NCI-H146 (cell line): ENCODE data around the gene KSR2.
A peak's percentile ranks its signal among the peaks of the same experiment; 100 is the strongest.

ENCODE experiments used
- DNase-seq: peaks from one replicate; lab custom pipeline; 2025; lab: John Stamatoyannopoulos, UW

Gene KSR2

DNA sequence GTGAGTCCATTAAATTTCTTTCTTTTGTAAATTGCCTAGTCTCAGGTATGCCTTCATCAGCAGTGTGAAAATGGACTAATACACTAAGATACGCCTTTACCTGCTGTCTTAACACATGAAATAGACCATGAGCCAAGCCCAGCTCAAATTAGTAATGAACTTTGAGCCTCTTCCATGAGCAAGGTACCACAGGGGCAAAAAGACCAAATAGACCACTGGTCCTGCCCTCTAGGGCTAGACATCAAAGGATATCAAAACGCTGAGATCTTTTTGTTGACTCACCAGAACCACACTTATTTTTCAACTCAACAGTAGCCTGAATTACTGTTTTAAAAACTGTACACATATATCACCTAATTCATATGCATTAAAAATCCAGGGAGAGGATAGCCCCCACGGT is 469.9 kb downstream of the KSR2 start:
- no peak for DNase-seq

DNA sequence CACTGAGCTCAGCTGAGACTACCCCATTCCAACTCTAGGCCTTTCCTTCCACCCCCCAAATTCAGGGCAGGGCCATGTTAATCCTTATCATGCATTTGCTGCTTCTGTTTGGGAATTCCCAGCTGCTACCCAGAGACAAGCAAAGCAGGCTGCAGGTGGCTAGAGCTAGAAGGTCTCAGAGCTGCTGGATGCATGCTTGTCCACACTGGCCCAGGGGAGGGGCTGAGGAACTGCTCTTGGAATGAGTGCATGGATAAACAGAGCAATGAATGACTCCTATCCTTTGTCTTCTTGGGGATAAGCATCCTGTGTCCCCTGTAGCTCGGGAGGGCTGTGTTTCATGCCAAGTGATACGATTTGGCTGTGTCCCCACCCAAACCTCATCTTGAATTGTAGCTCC is 470.5 kb downstream of the KSR2 start:
- no peak for DNase-seq

DNA sequence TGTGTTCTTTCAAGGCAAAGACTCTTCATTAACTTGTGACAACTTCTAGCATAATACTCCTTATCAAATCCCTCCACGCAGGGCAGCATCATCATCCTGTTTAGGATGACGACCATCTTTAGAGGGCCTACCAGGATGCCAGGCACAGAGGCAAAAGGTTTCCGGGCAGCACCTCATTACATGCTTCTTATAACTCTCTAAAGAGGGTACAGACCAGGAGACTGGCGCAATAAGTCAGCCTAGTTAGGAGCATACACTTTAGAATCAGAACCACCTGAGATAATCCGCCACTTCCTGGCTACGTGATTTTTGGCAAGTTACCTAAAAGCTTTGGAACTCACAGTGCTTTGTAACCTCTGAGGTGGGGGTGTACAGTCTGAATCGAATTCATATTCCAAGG is 471.4 kb downstream of the KSR2 start:
- no peak for DNase-seq

DNA sequence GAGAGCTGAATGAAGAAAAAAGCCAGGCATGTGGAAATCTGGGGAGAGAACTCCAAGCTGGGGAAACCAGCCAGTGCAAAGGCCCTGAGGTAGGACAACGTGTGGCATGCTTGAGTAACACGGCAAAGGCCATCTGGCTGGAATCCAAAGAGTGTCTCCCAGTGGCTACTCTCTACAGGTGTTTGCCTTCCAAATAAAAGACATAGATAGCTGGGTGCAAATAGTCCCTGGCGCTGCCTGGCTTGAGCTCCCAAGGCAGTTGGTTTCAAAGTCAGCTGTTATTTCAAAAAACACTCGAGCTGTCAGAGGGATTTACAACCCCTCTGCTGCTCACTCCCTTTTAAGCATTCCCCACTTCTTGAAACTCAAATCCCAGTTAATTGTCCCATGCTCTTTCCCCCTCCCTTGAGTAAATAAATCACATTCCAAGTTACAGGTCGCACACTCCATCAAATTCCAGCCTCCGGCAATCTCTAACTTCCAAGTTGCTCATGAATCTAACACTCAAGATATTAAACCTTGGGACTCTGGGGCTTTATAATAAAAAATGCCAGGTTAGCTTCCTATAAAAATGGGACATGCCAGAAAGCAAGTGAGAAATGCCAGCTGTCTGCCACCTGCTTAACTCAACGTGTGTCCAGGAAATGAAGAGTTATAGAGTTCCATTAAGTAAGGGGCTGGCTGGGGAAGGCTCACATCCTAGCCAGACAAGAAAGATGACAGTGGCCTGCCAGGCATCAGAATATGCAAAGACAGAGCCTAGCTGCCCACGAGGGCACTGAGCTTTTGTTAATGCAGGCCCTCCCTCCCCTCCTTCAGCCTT is 473.7 kb downstream of the KSR2 start:
- peak; percentile 47 for DNase-seq

DNA sequence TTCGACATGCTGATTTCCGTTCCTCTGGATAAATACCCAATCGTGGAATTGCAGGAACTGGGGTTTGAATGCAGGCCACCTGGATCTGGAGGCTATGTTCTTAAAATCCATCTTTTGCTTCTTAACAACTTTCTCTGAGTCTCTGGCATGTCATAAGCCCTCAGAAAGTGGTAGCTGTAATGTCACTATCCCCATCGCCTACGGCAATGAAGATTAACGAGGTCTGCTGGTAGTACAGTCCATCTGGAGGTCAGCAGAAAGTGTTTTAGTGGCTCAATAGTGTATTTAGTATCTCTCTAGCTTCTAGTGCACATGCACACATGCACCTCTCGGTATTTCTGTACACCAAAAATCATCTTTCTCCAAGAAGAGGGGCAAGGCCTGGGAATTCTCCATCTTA is 477.1 kb downstream of the KSR2 start:
- no peak for DNase-seq

DNA sequence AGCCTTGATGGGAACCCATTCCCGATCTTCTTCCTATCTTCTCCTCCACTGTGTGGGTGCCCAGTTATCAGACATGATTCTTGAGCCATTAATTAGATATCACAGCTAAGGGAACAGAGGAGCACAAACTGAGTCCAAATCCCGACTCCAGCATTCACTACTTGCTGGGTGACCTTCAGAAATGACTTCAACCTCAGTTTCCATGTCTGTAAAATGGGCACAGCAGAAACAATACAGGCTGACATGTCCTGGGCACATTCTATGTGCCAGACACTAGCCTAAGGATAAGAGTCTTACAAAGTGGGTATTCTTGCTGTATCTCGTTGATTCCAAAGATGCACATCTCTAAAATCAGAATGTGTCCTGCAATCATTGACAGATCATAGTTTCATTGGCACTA is 478.7 kb downstream of the KSR2 start:
- DNase-seq: no peak

DNA sequence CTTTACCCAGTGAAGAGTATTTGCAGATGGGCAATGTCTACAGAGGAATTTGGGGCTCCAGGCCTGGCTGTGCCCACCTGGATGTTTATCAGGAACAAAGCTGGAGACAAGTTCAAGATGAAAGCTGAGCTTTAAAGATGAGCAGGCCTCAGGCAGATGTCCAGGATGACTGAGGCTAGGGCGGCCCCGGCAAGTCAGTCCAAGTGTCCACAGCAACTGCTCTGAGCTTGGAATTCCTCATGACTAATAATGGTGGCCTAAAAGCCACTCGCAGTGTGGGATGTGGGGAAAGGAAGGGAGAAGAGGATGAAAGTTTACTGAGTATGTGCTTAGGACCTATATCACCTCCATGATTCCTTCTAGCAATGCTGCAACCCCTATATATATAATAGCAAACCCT is 479.1 kb downstream of the KSR2 start:
- no peak for DNase-seq

DNA sequence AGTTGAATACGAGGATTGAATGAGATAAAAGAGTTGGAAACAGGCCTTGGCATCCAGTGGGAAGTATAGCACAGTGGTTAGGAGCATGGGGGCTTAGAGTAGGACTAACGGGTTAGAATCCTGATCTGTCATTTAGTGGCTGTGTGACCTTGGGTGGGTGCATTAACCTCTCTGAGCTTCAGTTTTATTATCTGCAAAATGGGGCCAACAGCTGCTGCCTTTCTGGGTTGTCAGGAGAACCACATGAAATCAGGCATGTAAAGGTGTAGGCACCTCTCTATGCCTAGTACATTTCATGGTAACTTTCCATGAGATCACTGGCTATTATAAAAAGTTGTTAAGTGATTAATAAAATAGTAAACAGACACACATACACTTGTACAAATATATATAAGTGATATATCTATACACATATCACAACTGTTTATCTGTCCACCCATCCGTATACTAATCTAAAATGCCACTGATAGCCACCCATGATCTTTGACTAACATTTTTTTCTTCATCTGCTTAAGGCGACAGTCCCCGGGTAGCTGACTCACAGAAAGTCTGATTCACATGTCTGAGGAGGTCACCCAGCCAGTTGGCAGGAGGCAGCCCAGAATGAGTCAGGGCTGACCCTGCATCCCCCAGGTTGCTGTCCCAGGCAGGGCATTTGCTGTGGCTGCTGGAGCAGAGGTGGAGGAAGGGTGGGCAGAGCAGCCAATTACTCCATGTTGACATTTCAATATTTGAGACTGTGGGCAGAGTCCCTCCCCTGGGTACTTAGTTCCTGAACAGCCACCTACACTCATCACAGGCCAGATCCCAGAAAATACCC is 481.7 kb downstream of the KSR2 start:
- DNase-seq: no peak

DNA sequence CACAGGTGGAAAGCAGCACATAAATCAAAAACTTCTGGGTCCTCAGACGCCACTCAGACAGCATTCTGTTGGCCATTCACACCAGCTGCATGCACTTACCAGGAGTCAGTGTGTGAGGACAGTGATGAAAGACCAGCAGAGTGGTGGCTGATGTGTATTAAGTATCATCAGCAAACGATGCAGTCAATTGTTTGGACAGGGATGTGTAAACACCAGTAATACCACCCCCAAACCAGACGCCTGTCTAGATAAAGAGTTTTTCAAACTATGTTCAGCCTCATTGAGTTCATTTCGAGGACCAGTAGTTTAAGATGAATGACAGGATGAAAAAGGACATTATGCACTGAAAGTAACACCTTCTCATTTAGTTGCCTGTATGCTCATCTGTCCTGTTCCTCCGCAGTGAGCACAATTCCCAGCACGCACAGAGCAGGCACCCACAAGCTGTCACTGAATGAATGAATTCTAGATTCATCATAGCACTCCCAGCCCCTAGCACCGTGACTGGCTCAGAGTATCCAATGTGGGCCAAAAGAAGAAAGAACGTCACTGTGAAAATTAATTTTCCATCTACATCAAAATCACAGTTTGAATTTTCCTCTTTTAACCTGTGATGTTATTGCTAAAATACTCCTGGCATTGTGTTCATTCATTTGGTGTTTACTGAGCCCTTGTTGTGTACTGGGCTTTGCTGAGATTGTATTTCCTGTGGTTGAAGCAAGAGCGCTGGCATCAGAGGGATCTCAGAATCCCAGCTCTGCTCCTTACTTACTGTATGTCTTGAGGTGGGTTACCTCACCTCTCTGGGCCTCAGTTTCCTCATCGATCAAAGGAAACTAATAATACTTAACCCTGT is 482.6 kb downstream of the KSR2 start:
- DNase-seq: peak; percentile 81

DNA sequence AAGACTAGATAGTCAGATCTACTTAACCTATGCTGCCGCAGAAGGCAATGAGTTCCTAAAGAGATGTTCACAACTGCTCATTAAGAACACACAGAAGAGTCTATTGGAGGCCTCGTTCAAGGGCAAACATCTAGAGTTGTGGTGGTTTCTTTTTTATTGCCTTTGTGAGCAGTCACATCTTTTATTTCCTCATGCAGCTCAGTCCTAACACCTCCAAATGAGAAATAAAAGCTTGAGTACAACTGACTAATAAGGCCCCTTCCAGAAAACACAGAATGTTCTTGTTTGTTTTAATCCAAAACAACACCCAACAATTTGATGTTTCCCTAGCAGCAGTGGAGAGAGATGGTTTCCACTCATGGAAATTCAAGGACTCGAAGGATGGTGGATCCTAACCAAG is 483.9 kb downstream of the KSR2 start:
- DNase-seq: no peak

DNA sequence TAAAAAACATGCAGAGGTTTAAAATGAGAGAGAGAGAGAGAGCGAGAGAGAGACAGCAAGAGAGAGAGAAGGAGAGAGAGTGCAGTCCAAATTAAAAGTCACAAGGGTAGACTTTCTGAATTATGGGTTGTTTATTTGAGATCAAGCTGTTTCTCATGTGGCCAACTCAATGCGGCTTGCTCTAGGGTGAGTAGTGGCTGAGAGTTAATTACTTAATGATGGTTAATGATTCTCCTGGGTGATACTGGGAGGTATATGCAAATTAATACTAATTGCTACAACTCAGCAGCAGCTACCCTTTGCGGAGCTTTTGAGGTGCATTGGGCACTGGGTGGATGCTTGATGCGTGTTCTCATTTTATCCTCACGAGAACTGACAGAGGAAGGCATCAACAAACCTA is 485.3 kb downstream of the KSR2 start:
- no peak for DNase-seq

DNA sequence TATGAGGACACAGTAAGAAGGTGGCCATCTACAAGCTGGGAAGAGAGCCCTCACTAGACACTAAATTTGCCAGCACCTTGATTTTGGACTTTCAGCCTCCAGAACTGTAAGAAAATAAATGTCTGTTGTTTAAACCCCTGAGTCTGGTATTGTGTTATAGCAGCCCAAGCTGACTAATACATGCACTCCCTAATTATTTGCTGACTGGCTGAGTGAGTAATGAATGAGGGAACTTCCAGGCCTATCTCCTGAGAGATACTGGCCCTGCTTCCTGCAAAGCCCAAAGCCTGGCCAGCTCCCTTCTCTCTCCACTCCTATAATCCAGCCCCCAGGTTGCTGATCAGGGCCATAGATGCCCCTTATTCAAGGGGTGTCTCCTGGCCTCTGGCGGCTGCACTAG is 487.3 kb downstream of the KSR2 start:
- DNase-seq: no peak

DNA sequence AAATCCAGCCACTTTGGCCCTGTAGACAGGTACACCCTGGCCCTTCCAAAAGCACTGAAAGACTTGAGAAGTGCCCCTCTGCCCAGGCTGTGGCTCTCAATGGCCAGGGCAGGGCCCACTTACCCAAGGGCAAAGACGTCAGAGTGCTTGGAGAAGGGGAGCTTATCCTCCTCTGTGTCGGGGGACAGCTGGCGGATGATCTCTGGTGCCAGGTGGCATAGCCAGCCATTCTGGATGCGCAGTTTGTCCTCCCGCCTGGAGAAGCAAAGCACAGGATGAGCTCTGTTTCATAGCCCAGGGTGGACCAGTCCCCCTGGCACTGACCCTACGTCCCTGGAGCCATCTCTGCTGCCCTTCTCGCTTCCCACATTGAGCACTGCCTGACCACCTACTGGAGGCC is 492.4 kb downstream of the KSR2 start:
- no peak for DNase-seq

DNA sequence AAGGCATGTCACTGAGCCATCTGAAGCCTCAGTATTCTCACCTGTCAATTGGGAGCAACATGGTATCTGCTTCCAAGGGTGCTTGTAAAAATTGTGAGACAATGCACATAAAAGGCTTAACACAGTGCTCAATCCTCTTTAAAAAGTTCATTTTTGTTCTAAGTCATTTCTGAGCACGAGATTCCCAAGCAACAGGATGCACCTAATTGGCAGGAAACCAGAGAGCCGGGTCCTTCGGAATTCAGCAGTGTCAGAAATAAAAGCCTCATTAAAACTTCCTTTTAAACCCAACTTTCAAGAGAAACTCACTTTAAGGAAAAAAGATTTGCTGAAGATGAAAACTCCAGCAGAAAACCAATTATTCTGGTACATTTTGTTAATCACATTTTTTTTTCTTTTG is 494.9 kb downstream of the KSR2 start:
- DNase-seq: no peak

DNA sequence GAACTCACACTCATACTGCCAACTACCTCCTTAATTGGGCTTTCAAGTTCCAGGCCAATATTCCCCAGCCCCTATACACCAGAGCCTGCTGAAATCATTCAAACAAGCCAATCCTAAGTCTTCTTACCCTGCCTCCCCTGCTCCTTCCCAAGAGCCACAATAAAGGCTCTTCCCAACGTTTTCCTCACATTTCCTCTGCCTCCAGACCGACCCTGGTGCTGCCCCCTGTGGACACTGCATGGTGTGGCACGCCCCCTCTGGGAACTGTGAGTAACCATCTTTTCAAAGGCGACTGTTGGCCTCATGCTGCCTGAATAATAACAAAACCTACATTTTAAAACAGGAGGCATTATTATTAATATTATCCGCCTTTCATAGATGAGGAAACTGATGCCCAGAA is 495.8 kb downstream of the KSR2 start:
- DNase-seq: no peak

DNA sequence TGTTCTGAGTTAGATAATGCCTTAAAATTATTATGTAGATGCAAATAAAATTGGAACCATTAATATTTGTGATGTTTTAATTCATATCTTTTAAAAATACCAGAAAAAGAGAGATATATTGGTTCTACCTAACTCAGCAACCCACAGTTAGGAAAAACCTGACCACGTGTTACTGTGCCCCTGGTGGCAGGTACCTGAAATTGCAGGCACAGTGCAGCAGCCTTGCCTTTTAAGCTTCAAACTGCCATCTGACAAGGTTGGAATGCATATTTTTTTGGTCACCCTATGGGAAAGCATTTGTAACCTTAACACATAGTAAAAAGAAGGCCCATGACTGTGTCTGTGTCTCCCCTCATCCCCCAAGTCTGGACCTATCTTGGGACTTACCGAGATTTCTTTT is 498.0 kb downstream of the KSR2 start:
- DNase-seq: no peak

DNA sequence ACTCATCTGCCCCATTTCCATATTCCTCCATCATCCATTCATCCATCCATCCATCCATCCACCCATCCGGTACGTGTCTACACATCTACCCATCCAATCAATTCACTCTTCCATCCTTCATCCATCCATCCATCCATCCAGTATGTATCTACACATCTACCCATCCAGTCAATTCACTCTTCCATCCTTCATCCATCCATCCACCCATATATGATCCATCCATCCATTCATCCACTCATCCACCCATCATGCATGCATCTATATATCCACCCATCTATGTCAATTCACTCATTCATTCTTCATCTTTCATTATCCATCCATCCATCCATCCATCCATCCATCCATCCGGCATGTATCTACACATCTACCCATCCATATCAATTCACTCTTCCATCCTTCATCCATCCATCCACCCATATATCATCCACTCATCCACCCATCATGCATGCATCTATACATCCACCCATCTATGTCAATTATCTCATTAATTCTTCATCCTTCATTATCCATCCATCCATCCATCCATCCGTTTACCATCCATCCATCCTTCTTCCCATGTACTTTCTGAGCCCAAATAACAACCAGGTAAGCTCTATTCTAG is 498.8 kb downstream of the KSR2 start:
- DNase-seq: no peak

DNA sequence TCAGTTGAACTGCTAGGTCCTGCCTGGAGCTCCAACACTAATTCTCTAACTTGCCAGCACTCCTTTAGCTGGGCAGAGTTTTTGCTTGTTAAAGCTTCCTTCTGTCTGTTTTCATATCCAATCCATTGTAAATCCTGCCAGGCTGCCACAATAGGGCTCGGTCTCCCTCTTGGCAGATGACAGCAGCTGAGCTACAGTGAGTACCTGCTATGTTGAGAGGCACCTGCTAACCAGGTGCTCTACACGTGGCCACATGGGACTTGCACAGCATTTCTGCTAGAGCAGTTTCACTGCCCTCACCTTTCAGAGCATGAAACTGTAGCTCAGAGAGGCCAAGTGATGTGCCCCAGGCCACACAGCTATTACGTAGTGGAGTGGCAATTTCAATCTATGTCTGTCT is 500.8 kb downstream of the KSR2 start:
- DNase-seq: no peak

DNA sequence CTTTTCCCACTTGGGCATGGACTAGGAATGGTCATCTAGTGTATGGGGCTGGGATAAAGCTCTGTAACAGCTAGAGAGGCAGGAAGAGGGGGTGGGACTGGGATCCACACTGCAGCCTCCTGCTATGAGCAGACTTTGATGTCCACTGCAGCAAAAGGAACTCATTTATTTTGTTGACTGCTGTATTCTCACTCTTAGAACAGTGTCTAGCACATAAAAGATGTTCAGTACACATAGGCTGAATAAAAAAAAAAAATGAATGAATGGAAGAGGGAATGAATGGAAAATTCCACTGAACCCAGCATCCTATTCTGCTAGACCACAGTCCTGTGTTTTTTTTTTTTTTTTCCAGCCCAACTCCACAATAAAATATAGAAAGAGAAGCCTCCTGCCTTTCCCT is 501.2 kb downstream of the KSR2 start:
- no peak for DNase-seq

DNA sequence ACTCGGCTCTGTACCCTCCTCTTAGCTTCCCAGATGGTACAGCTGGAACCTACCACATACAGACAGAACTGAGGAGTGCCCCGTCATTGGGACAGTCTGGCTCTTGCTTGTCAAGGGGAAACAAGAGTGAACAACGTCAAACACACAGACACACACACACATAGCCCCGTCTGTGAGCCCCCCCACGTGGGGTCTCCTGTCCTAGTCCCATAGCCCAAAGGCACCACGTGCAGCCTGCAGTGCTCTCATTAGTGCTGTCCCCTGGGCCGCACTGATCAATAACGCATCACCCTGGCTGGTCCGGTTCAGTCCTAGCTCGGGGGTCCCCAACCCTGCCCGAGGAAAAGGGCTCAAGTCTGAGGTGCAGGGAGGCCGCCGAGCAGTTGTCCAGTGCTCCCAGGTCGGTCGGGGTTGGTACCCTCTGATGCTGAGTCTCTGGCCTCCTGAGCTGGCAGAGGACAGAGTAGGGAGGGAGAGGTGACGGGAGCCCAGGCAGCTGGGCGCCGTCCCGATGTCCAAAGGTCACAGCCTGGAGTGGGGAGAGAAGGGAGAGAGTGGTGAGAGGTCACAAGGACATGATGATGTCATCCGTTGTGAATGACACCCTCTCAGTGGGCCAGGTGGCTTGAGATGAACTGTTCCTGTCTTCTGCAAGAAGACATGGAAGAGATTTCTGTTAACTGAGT is 502.0 kb downstream of the KSR2 start:
- DNase-seq: no peak

DNA sequence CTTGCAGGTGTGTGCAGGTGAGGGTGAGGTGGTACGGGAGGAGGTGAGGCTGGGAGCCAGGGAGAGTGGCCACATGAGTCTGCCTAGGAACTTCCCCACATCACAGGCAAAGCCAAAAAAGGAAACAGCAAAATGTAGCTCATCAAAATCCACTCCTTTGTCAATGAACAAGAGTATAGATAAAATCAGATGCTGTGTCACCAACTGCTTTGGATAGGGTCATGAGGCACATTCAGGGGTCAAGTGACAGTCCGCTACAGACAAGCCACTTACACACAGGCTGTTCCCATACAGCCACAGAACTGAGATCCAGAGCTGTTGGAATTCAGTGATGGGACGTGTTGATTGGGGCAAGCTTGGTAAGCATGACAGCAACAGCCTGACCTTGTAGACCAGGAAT is 507.1 kb downstream of the KSR2 start:
- no peak for DNase-seq

DNA sequence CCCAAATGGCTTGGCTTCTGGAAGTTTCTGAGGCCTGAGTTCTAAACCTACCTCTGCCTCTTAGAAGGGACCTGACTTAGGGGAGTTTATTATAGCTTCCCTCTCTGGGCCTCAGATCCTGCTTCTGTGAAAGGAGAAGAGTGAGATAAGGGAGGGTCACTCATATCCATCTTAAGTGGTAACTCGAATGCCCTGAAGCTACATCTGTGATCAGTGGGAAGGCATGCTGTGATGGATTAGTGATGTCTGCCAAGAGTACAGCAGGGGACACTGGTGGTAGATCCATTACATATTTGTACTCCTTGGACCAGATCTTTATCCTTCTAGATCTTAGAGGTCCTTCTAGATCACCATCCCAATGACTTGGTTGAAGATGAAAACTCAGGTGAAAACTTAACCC is 509.6 kb downstream of the KSR2 start:
- DNase-seq: no peak
